ENCODE data around the gene VWA2. TPM values are rescaled to one million over a fixed set of nuclear protein-coding genes. Genes with fewer than 3 reads are reported as not detected.

VWA2 gene
- total and polyA plus RNA-seq, 2 donors (not counting 3 experiments of a cell fraction or from before 2014, with no cell fraction given): not detected

GRCh38 chr10:114271075-114271778 is 32.2 kb downstream of the VWA2 start:
- H3K9me1 ChIP-seq (replicated peaks; ENCODE audit: control insufficient read depth, extremely low read depth, insufficient read depth, low read length): no peaks in the 10 kb centered on the region
- FAIRE-seq (no peak), DNase-seq (ENCODE audit: low read depth, low spot score) (peak; percentile 13)
- H2AFZ ChIP-seq (ENCODE audit: low read depth, low read length): no peak overlapping the region
- no peaks in the 10 kb centered on the region for H3K27me3 ChIP-seq (ENCODE audit: control insufficient read depth in 2 of 2, insufficient read depth in 2 of 2, low read length in 2 of 2)
- TF ChIP-seq MYC (IDR thresholded peaks at IDR 0.05; ENCODE audit: low read depth, low read length) (no peak), GATA2 (IDR thresholded peaks at IDR 0.05; ENCODE audit: insufficient read depth, insufficient read length, low read depth, low read length) (no peak), EZH2 (IDR thresholded peaks at IDR 0.05; ENCODE audit: borderline replicate concordance, low read depth, low read length, severe bottlenecking) (no peak), MAX (IDR thresholded peaks at IDR 0.05; ENCODE audit: insufficient read depth, insufficient read length) (no peak), FOS (IDR thresholded peaks at IDR 0.05; ENCODE audit: borderline replicate concordance, insufficient read depth, low read length) (no peak), POLR2AphosphoS5 (IDR thresholded peaks at IDR 0.05; ENCODE audit: insufficient read depth, low read depth, low read length) (no peak), POLR2A (IDR thresholded peaks at IDR 0.05; ENCODE audit: low read depth, low read length) (no peak), JUN (IDR thresholded peaks at IDR 0.05; ENCODE audit: borderline replicate concordance, insufficient read depth, insufficient read length, low read depth) (no peak), CTCF (IDR thresholded peaks at IDR 0.05; ENCODE audit: extremely low read depth in 1 of 2, insufficient read depth in 1 of 2, low read depth in 1 of 2, low read length in 2 of 2) (no peak)
- no peaks in the 10 kb centered on the region for H3K79me2 ChIP-seq (ENCODE audit: control insufficient read depth, insufficient read depth, low read length)
- H3K4me1 ChIP-seq (ENCODE audit: control insufficient read depth, extremely low read depth, insufficient read depth, low read length): peaks cover 7% of the 10 kb centered on the region
- no peak overlapping the region for H3K27ac ChIP-seq (ENCODE audit: insufficient read depth, low read depth, low read length)
- dilution Hi-C loops (cut with MboI; ENCODE audit: extremely low pct_ligation_motif_present, low sequenced_read_pairs) (no loop called here), intact Hi-C loops (cut with micrococcal nuclease) (no loop called here)
- CTCF ChIA-PET: interaction anchor here (1.0 to 3.3 kb wide), 2 partner anchors 9 to 33 kb away, joined by 3 to 14 read pairs; no protein-coding TSS in a partner anchor
- H3K4me2 ChIP-seq (ENCODE audit: insufficient read depth, low read length): no peak overlapping the region
- POLR2A ChIA-PET: no interaction called here
- H3K9ac ChIP-seq (replicated peaks; ENCODE audit: extremely low read depth, insufficient read depth, low read length): no peak overlapping the region
- H3K4me3 ChIP-seq (replicated peaks in 1 of 3; ENCODE audit: insufficient read depth in 1 of 3, low read depth in 1 of 3, low read length in 3 of 3): no peak overlapping the region
- H4K20me1 ChIP-seq (replicated peaks; ENCODE audit: control insufficient read depth, extremely low read depth, insufficient read depth, low read length): no peaks in the 10 kb centered on the region
- no peaks in the 10 kb centered on the region for H3K36me3 ChIP-seq (ENCODE audit: control insufficient read depth in 2 of 2, extremely low read depth in 1 of 2, insufficient read depth in 2 of 2, low read length in 2 of 2)
- no TSS peak for BruUV-seq (replicated peaks)
- no peaks in the 10 kb centered on the region for H3K9me3 ChIP-seq (replicated peaks; ENCODE audit: control insufficient read depth, insufficient read depth, low read length)
